Astrocyte (in vitro differentiated cells and primary cell): ENCODE data around the gene CCT4.

ENCODE experiments used
- CTCF ChIP-seq: IDR thresholded peaks from 2 replicates; pipeline ENCODE4 v1.5.1; 2011; ENCODE audit warnings: low read depth, mild to moderate bottlenecking, inconsistent platforms, low read length, moderate library complexity; ENCODE audit not compliant: insufficient read depth
- EZH2 ChIP-seq: IDR thresholded peaks from 2 replicates; pipeline ENCODE4 v1.6.1; 2012; ENCODE audit warnings: mild to moderate bottlenecking, low read length, inconsistent platforms; ENCODE audit not compliant: insufficient read depth

GRCh38 chr2:61877571-61878245, 10.7 kb downstream of the CCT4 start:
- no peak for TF ChIP-seq CTCF
- no peak for TF ChIP-seq EZH2
